ENCODE results near the gene RNF222. TPM values are rescaled to one million over a fixed set of nuclear protein-coding genes. Genes with fewer than 3 reads are reported as not detected.
A peak's percentile ranks its signal among the peaks of the same experiment; 100 is the strongest.

Gene RNF222
- total and polyA plus RNA-seq, 2 donors from 2014 or later = not detected

- Histone ChIP-seq H3K4me3 (ENCODE audit: low read length in 3 of 3) (no peak overlapping the region), H3K4me1 (ENCODE audit: control insufficient read depth in 2 of 3, insufficient read depth in 2 of 3, low read depth in 1 of 3, low read length in 3 of 3) (no peaks in the 10 kb centered on the region), H3K27ac (ENCODE audit: low read depth in 2 of 2, low read length in 2 of 2) (no peak overlapping the region), H3K9me3 (ENCODE audit: control insufficient read depth in 2 of 3, insufficient read depth in 1 of 3, low read length in 3 of 3) (no peaks in the 10 kb centered on the region), H3K27me3 (ENCODE audit: control insufficient read depth, insufficient read depth, low read length) (no peaks in the 10 kb centered on the region), H3K9ac (ENCODE audit: low read length in 3 of 3) (no peak overlapping the region), H3K36me3 (ENCODE audit: control insufficient read depth in 2 of 3, insufficient read depth in 3 of 3, low read length in 3 of 3) (no peaks in the 10 kb centered on the region)
- TF ChIP-seq, protein P1, sequence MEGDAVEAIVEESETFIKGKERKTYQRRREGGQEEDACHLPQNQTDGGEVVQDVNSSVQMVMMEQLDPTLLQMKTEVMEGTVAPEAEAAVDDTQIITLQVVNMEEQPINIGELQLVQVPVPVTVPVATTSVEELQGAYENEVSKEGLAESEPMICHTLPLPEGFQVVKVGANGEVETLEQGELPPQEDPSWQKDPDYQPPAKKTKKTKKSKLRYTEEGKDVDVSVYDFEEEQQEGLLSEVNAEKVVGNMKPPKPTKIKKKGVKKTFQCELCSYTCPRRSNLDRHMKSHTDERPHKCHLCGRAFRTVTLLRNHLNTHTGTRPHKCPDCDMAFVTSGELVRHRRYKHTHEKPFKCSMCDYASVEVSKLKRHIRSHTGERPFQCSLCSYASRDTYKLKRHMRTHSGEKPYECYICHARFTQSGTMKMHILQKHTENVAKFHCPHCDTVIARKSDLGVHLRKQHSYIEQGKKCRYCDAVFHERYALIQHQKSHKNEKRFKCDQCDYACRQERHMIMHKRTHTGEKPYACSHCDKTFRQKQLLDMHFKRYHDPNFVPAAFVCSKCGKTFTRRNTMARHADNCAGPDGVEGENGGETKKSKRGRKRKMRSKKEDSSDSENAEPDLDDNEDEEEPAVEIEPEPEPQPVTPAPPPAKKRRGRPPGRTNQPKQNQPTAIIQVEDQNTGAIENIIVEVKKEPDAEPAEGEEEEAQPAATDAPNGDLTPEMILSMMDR (IDR thresholded peaks at IDR 0.05; ENCODE audit: borderline replicate concordance, extremely low read depth, insufficient read depth) = no peak
- DNase-seq (no peak), FAIRE-seq (no peak)
- intact Hi-C loops (cut with DNase I) = no loop called here
These were observed 51.5 kb downstream of the RNF222 start for GRCh38 chr17:8345951-8346665.

DNA sequence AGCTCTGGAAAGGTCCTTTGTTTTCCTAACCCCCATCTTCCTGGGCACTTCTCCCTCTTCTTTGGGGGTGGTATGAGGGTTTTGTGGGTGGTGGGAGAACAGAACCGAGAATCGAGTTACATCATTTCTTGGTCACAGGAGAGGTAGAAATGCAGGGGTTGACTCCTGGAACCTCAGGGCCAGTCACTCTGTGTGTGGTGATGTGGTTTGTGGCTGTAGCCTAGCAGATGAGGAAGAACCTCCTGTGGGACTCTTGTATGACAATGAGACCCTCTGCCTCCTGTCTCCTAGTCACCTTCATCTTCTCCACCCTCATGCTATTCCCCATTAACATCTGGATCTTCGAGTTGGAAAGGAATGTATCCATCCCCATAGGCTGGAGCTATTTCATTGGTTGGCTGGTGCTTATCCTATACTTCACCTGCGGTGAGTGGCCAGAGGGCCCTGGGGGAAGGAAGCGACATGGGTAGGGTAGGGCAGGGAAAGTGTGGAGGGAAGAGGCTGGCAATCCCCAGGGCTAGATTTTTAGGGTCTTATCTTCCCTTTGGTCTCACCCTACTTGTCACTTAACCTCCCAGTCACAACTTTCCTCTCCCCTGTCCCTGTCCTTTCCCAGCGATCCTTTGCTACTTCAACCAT is 52.5 kb downstream of the RNF222 start:
- Histone ChIP-seq H3K36me3 (ENCODE audit: control insufficient read depth in 2 of 3, insufficient read depth in 3 of 3, low read length in 3 of 3) (no peaks in the 10 kb centered on the region), H3K4me1 (ENCODE audit: control insufficient read depth in 2 of 3, insufficient read depth in 2 of 3, low read depth in 1 of 3, low read length in 3 of 3) (no peaks in the 10 kb centered on the region), H3K27ac (ENCODE audit: low read depth in 2 of 2, low read length in 2 of 2) (no peak overlapping the region), H3K9ac (ENCODE audit: low read length in 3 of 3) (no peak overlapping the region), H3K9me3 (ENCODE audit: control insufficient read depth in 2 of 3, insufficient read depth in 1 of 3, low read length in 3 of 3) (no peaks in the 10 kb centered on the region), H3K4me3 (ENCODE audit: low read length in 3 of 3) (no peak overlapping the region), H3K27me3 (ENCODE audit: control insufficient read depth, insufficient read depth, low read length) (no peaks in the 10 kb centered on the region)
- TF ChIP-seq, protein P1 (IDR thresholded peaks at IDR 0.05; ENCODE audit: borderline replicate concordance, extremely low read depth, insufficient read depth) = no peak
- DNase-seq (no peak), FAIRE-seq (no peak)
- intact Hi-C loops (cut with DNase I) = no loop called here

DNA sequence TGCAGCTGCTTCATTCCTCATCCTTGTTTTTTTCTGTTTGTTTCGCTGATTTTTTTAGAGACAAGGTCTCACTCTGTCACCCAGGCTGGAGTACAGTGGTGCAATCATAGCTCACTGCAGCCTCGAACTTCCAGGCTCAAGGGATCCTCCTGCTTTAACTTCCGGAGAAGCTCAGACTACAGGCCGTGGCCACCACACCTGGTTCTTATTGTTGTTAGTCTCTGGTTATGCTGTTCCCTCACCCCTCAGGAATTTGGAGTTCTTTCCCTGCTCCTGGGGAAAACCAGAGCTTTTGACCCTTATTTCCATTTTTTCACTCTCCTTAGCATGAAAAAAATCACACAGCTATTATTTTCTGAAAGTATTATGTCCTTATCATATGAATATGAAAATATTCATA is 56.2 kb downstream of the RNF222 start:
- H3K27me3 ChIP-seq (ENCODE audit: control insufficient read depth, insufficient read depth, low read length) = no peaks in the 10 kb centered on the region
- H3K4me3 ChIP-seq (ENCODE audit: low read length in 3 of 3) = no peak overlapping the region
- TF ChIP-seq, protein P1 (IDR thresholded peaks at IDR 0.05; ENCODE audit: borderline replicate concordance, extremely low read depth, insufficient read depth) = no peak
- DNase-seq = peak in 1 of 5 donors; percentile 38
- H3K9me3 ChIP-seq (ENCODE audit: control insufficient read depth in 2 of 3, insufficient read depth in 1 of 3, low read length in 3 of 3) = no peaks in the 10 kb centered on the region
- H3K36me3 ChIP-seq (ENCODE audit: control insufficient read depth in 2 of 3, insufficient read depth in 3 of 3, low read length in 3 of 3) = no peaks in the 10 kb centered on the region
- intact Hi-C loops (cut with DNase I) = no loop called here
- H3K9ac ChIP-seq (ENCODE audit: low read length in 3 of 3) = no peak overlapping the region
- H3K27ac ChIP-seq (ENCODE audit: low read depth in 2 of 2, low read length in 2 of 2) = no peak overlapping the region
- H3K4me1 ChIP-seq (ENCODE audit: control insufficient read depth in 2 of 3, insufficient read depth in 2 of 3, low read depth in 1 of 3, low read length in 3 of 3) = no peaks in the 10 kb centered on the region
- FAIRE-seq = no peak

Other genes starting within 250 kb of the RNF222 start
- gene PER1, start 245.4 kb downstream of the RNF222 start, total RNA-seq = 161 TPM
- 25.2 TPM for gene PER1, start 245.4 kb downstream of the RNF222 start, polyA plus RNA-seq (ENCODE audit: insufficient read depth, low read depth, low replicate concordance)
- 107 TPM for gene VAMP2, start 234.9 kb downstream of the RNF222 start, total RNA-seq
- gene VAMP2, start 234.9 kb downstream of the RNF222 start, polyA plus RNA-seq (ENCODE audit: insufficient read depth, low read depth, low replicate concordance) = 124 TPM
- gene TMEM107, start 221.4 kb downstream of the RNF222 start, total RNA-seq = 23.4 TPM
- gene TMEM107, start 221.4 kb downstream of the RNF222 start, polyA plus RNA-seq (ENCODE audit: insufficient read depth, low read depth, low replicate concordance) = 24.6 TPM
- 8.6 TPM for gene BORCS6, start 207.6 kb downstream of the RNF222 start, total RNA-seq
- 15.4 TPM for gene BORCS6, start 207.6 kb downstream of the RNF222 start, polyA plus RNA-seq (ENCODE audit: insufficient read depth, low read depth, low replicate concordance)
- gene AURKB, start 187.3 kb downstream of the RNF222 start, total RNA-seq = 2.8 TPM
- 0.43 TPM for gene AURKB, start 187.3 kb downstream of the RNF222 start, polyA plus RNA-seq (ENCODE audit: insufficient read depth, low read depth, low replicate concordance)
- 57.2 TPM for gene CTC1, start 149.8 kb downstream of the RNF222 start, total RNA-seq
- gene CTC1, start 149.8 kb downstream of the RNF222 start, polyA plus RNA-seq (ENCODE audit: insufficient read depth, low read depth, low replicate concordance) = 12.2 TPM
- 49.5 TPM for gene PFAS, start 148.5 kb downstream of the RNF222 start, total RNA-seq
- gene PFAS, start 148.5 kb downstream of the RNF222 start, polyA plus RNA-seq (ENCODE audit: insufficient read depth, low read depth, low replicate concordance) = 7.6 TPM
- gene RANGRF, start 109.2 kb downstream of the RNF222 start, total RNA-seq = 20.1 TPM
- gene RANGRF, start 109.2 kb downstream of the RNF222 start, polyA plus RNA-seq (ENCODE audit: insufficient read depth, low read depth, low replicate concordance) = 91.8 TPM
- 11.1 TPM for gene SLC25A35, start 102.4 kb downstream of the RNF222 start, total RNA-seq
- gene SLC25A35, start 102.4 kb downstream of the RNF222 start, polyA plus RNA-seq (ENCODE audit: insufficient read depth, low read depth, low replicate concordance) = 17.2 TPM
- gene ARHGEF15, start 87.6 kb downstream of the RNF222 start, total RNA-seq = 27.8 TPM
- 14.0 TPM for gene ARHGEF15, start 87.6 kb downstream of the RNF222 start, polyA plus RNA-seq (ENCODE audit: insufficient read depth, low read depth, low replicate concordance)
- not detected for gene ODF4, start 58.0 kb downstream of the RNF222 start, total RNA-seq
- gene ODF4, start 58.0 kb downstream of the RNF222 start, polyA plus RNA-seq (ENCODE audit: insufficient read depth, low read depth, low replicate concordance) = not detected
- gene RPL26, start 14.6 kb downstream of the RNF222 start, total RNA-seq = 1,267 TPM
- 2,696 TPM for gene RPL26, start 14.6 kb downstream of the RNF222 start, polyA plus RNA-seq (ENCODE audit: insufficient read depth, low read depth, low replicate concordance)
- 66.1 TPM for gene NDEL1, start 38.1 kb upstream of the RNF222 start, total RNA-seq
- 17.9 TPM for gene NDEL1, start 38.1 kb upstream of the RNF222 start, polyA plus RNA-seq (ENCODE audit: insufficient read depth, low read depth, low replicate concordance)
- 104 TPM for gene MYH10, start 232.9 kb upstream of the RNF222 start, total RNA-seq
- gene MYH10, start 232.9 kb upstream of the RNF222 start, polyA plus RNA-seq (ENCODE audit: insufficient read depth, low read depth, low replicate concordance) = 23.6 TPM